Measurements from ENCODE around the gene DEFB128.

DEFB128 gene

GRCh38 chr20:145877-146276 lies 43.6 kb downstream of the DEFB128 start:
- DNase-seq = no peak

GRCh38 chr20:142290-142689 lies 47.2 kb downstream of the DEFB128 start, which contains the start of gene DEFB126:
TSS of gene DEFB126 (plus strand) at chr20:142590. CDS start at chr20:142629, 39 bp downstream.
- DNase-seq = no peak
